Measurements from ENCODE around the gene ZNF850.

ZNF850 gene

DNA sequence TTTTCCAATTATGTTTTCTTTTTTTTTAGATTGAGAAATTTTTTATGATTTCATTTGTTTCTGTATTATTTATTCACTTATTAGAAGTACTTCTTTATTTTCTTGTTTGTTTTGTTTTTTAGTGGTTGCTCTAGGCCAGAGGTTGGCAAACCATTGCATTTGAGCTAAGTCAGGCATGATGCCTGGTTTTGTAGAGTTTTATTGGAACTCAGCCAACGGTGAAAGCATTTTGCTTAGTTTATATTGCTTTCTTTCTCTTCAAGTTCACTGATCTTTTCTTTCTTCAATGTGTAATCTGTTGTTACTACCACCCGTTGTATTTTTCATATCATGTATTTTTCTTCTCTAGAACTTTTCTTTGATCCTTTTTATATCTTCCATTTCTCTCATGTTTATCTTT, 65.5 kb downstream of the ZNF850 start:
- DNase-seq (ENCODE audit: insufficient read length, low spot score) (no peak), FAIRE-seq (no peak)

DNA sequence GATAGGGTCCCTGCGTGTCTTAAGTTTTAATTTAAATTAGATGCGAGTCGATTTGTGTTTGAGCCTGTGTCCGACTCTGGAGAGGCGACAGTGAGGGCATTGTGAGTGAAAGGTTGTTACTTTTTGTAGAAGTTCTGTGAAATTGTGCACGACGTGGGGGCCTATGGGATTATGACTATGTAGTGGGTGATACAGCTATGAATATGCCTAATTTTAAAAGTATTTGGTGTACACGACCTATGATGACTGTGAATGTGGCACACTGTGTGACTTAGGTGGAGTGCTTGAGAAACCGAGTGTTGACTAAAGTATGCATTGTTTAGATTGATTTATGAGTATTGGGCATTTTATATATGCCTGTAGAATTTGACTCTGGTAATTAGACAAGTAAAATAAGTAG, 84.5 kb downstream of the ZNF850 start:
- DNase-seq (ENCODE audit: insufficient read length, low spot score) (no peak), FAIRE-seq (no peak)

DNA sequence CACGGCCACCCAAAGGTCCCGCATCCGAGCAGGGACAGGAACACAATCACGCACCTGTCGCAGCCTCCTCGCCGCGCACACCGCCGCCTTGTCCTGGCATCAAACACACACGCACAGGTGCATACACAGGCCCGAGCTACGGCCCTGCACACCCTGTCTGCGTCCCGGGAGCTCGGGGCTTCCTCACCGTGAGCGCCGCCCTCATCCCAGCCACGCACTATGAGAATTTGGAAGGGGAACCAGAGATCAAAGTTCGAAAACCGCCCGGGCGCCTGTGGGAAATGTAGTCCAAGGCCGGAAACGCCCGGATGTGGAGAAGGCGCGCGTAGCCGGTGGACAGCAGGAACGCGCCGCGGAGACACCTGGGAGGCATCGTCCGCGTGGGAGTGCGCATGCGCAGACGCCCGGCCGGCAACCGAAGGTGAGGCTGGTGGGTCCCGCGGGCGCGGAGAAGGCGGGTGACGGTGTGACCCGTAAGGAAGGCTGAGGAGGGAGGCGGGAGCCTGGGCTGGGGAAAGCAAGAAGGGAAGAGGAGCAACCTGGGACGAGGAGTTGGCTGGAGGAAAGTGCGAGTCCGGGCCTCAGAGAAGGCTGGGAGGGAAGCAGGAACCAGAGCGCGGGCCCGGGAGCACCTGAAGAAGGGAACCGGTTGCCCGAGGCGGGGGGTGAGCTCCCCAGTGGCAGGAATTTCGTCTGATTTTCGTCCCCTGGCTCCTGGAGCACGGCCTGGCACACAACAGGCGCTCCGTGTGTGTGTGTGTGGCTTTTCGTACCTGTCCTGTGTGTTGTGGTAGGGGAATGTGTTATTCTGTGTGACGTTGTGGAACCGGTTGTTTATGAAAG, 85.2 kb downstream of the ZNF850 start, which contains the start of gene ZNF567:
Gene ZNF567, plus strand, starts transcription at position 399 of the 843 bp plus-strand sequence. CDS start 7,256 bp downstream, outside the sequence.
- DNase-seq (ENCODE audit: insufficient read length, low spot score), result peak; percentile 90
- peak; percentile 92 for FAIRE-seq

DNA sequence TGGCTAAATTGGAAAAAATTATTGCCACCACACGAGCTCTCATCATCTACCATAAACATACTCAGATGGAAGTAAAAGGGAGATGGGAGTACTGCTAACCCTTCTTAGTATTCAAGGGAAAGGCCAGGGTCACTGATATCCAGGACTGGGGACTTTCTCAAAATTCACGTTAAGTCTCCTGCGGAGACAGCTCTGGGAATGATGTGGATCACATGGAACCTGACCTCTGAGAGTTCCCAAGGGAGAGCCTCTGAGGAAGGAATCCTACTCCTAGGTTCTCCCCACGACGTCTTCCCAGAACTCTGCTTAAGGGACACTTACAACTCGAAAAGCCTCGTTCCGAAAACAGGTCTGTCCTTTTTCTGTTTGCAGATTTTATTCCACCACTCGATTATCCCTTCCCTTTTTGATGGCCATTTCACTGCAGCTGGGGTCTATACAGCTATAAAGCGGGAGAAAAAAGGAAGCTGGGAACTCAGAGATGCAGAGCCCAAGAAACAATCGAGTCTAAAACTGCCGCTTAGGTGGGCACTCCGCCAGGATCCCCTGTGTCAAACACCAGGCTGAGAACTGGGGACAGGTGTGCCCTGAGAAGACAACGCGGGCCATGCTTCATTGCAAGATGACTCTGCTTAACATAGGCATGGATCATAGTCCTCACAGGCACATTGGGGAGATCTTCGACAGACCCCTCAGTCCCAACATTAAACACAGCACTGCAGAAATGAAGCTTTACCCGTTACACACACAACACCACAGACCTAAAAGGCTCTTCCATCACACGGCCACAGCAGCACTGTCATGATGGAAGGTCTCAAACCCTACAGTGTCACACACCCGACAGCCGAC, 86.0 kb downstream of the ZNF850 start:
- DNase-seq (ENCODE audit: insufficient read length, low spot score), result no peak

DNA sequence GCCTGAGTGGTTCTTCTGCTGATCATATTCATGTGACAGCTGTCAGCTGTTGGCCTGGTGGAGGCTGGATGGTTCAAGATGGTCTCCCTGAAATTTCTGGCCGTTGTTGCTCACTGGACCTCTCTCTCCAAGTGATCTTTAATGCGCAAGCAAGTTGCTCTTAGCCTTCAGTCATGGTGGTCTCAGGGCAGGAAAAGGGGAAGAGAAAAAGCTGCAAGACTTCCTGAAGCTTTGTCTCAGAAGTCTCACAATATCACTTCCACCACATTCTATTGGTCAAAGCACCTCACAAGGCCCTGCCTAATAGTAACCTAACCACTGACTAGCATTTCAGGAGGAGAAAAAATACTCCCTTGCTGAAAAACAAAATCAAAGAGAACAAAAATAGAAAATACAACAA, 86.8 kb downstream of the ZNF850 start:
- DNase-seq (ENCODE audit: insufficient read length, low spot score) (no peak), FAIRE-seq (no peak)

More for the DNA sequence above, 86.0 kb downstream of the ZNF850 start:
- no peak for FAIRE-seq

DNA sequence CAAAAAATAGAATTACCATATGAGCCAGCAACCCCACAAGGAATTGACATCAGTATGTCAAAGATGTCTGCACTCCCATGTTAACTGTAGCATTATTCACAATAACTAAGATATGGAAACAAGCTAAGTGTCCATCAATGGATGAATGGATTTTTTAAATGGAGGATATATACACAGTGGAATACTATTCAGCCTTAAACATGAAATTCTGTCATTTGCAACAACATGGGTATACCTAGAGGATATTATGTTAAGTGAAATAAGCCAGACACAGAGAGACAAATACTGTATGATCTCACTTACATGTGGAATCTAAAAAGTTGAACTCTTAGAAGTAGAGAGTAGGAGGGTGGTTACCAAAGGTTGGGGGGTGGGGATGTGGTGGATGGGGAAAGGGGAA, 93.2 kb downstream of the ZNF850 start:
- FAIRE-seq (no peak), DNase-seq (ENCODE audit: insufficient read length, low spot score) (no peak)

DNA sequence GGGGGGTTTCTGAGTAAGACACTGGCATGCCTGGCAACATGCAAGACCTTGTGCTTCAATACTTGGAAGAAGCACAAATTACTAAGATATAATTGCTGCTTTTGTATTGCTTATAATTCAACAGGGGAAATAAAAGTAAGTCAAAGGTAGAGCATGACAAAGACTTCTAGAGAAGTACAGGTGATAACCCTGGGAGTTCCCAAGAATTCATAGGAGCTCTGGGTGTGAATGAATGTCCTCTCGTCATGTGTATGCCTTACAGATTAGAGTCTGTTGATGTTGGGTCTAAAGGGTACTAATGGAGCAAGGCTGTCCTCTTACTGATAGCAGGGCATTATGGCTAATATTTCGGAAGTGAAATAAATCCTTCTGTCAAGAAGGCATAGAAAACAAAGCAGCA, 98.4 kb downstream of the ZNF850 start:
- FAIRE-seq, result no peak
- DNase-seq (ENCODE audit: insufficient read length, low spot score), result no peak

DNA sequence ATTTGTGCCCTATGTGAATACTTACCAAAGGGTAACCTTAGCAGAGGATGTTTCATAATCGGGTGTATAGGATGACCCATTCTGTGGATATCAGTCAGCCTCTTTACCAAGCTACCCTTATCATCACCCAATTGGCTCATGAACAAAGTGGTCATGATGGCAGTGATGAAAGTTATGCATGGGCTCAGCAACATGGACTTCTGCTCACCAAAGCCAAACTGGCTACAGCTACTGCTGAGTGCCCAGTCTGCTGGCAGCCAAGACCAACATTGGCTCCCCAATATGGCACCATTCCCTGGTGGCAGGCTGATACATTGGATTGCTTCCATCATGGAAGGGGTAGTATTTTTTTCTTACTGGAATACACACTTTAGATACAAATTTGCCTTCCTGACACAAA, 100.2 kb downstream of the ZNF850 start:
- no peak for DNase-seq (ENCODE audit: insufficient read length, low spot score)
- FAIRE-seq, result no peak

DNA sequence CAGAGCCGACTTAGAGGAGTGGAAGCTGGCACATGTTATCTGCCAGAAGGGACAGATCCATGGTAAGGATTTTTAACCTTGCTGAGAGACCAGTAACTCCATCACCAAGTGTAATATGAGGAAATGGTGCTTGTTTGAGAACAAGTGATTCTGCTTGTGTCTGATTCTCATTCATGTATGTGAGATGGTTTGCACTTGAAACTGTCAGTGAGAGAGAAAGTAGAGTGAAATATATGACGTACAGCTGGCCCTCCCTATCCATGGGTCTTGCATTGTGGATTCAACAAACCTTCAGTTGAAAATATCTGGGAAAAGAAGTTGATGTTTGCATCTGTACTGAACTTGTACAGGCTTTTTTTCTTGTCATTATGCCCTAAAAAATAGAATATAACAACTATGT, 104.0 kb downstream of the ZNF850 start:
- DNase-seq (ENCODE audit: insufficient read length, low spot score), result no peak
- no peak for FAIRE-seq

DNA sequence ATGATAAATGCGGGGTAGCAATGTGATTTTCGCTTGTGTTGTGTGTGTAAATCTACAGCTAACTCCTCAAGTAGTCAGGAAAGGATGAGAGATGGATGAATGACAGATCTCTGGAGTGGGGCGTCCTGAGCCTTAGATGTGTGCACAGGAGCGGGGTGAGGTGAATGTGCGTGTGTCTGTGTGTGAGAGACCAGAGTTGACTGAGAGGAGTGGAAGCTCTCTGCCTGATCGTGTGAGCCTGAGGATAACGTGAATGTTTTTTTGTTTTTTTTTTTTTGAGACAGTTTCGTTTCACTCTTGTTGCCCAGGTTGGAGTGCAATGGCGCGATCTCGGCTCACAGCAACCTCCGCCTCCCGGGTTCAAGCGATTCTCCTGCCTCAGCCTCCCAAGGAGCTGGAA, 106.8 kb downstream of the ZNF850 start:
- FAIRE-seq (no peak), DNase-seq (ENCODE audit: insufficient read length, low spot score) (no peak)
